Cardiac septum (tissue), 1 donor: ENCODE results near the gene XKR7. TPM values are rescaled to one million over a fixed set of nuclear protein-coding genes. Genes with fewer than 3 reads are reported as not detected.

ENCODE experiments used
- DNase-seq: peaks from one replicate; pipeline ENCODE4 v3.0.0-alpha.2; 2020; ENCODE audit warnings: low spot score
- intact Hi-C: fragments of 100-400 bp; cut with DNase I; formaldehyde crosslinking; loops from one replicate; pipeline ENCODE4 v1.14.0; 2022
- total RNA-seq: library from RNA; stranded (reverse); fragmentation: NEBNext Ultra II Directional; extraction: Animal tissue kit (Norgen Biotek cat#: 25700); gene quantifications from one replicate; pipeline ENCODE4 v1.2.1, GENCODE V29; 2021
- donor health status: DM: no; HTN: no; CAD: no.

The XKR7 gene
- total RNA-seq, 1 donor from 2014 or later = not detected

- DNase-seq = no peak
- intact Hi-C loops = no loop called here
These were observed 30.1 kb upstream of the XKR7 start for GRCh38 chr20:31937820-31938219.

GRCh38 chr20:31939661-31940060 lies 28.3 kb upstream of the XKR7 start:
- DNase-seq = no peak

GRCh38 chr20:31943052-31943471 lies 24.9 kb upstream of the XKR7 start:
- intact Hi-C loops = no loop called here
- DNase-seq = no peak

More at GRCh38 chr20:31939661-31940060, 28.3 kb upstream of the XKR7 start:
- intact Hi-C loops = no loop called here

- DNase-seq = no peak
- intact Hi-C loops = no loop called here
These were observed 22.6 kb upstream of the XKR7 start for GRCh38 chr20:31945319-31945718.

GRCh38 chr20:31945785-31946184 lies 22.2 kb upstream of the XKR7 start:
- DNase-seq = no peak
- intact Hi-C loops = no loop called here

- intact Hi-C loops = no loop called here
- DNase-seq = no peak
These were observed 19.9 kb upstream of the XKR7 start for GRCh38 chr20:31948008-31948407.

- intact Hi-C loops = loop anchor here (5.0 kb wide), 1 partner anchor 82 kb away; no protein-coding TSS in a partner anchor
- no peak for DNase-seq
These were observed 17.9 kb upstream of the XKR7 start for GRCh38 chr20:31949877-31950646.

GRCh38 chr20:31951203-31951529 lies 16.8 kb upstream of the XKR7 start:
- intact Hi-C loops = loop anchor here (5.0 kb wide), 1 partner anchor 81 kb away; no protein-coding TSS in a partner anchor
- no peak for DNase-seq

- intact Hi-C loops = loop anchor here (2.0 to 5.0 kb wide), 2 partner anchors 81 to 99 kb away; no protein-coding TSS in a partner anchor
- peak; percentile 97 for DNase-seq
These were observed 16.2 kb upstream of the XKR7 start, which contains the start of gene PDRG1 for GRCh38 chr20:31951530-31952453. Gene PDRG1, minus strand, starts transcription at chr20:31952046. Its CDS starts 85 bp downstream, at chr20:31951961.

- intact Hi-C loops = loop anchor here (2.0 to 5.0 kb wide), 2 partner anchors 79 to 101 kb away; no protein-coding TSS in a partner anchor
- DNase-seq = no peak
These were observed 14.3 kb upstream of the XKR7 start for GRCh38 chr20:31953556-31954148.

- intact Hi-C loops = loop anchor here (5.0 kb wide), 1 partner anchor 78 kb away; no protein-coding TSS in a partner anchor
- no peak for DNase-seq
These were observed 13.5 kb upstream of the XKR7 start for GRCh38 chr20:31954500-31954899.

- intact Hi-C loops = no loop called here
- no peak for DNase-seq
These were observed 11.1 kb upstream of the XKR7 start for GRCh38 chr20:31956556-31957526.

- intact Hi-C loops = no loop called here
- DNase-seq = no peak
These were observed 5.2 kb upstream of the XKR7 start for GRCh38 chr20:31962761-31963160.

- intact Hi-C loops = no loop called here
- DNase-seq = no peak
These were observed 4.1 kb upstream of the XKR7 start for GRCh38 chr20:31963889-31964288.

- no peak for DNase-seq
- intact Hi-C loops = no loop called here
These were observed 828 bp upstream of the XKR7 start for GRCh38 chr20:31966991-31967655.

GRCh38 chr20:31968291-31969126 lies 558 bp downstream of the XKR7 start:
- intact Hi-C loops = no loop called here
- DNase-seq = peak; percentile 85

GRCh38 chr20:31969991-31970390 lies 2.0 kb downstream of the XKR7 start:
- intact Hi-C loops = no loop called here
- DNase-seq = no peak
